DND-41 (cell line): ENCODE data around the gene PHC3.

Experiments used
- EZH2 ChIP-seq: IDR thresholded peaks from 3 replicates; pipeline ENCODE4 v1.6.1; 2012; ENCODE audit warnings: borderline replicate concordance, low read depth, mild to moderate bottlenecking, moderate library complexity, low read length, inconsistent platforms; ENCODE audit not compliant: severe bottlenecking
- TF ChIP-seq, protein P1 (sequence below): IDR thresholded peaks from 2 replicates; pipeline ENCODE4 v1.5.1; 2012; ENCODE audit warnings: borderline replicate concordance, low read length, moderate library complexity, mild to moderate bottlenecking; ENCODE audit not compliant: poor library complexity, severe bottlenecking; ENCODE audit errors: extremely low read depth

GRCh38 chr3:170090601-170090981, 90.9 kb downstream of the PHC3 start:
- TF ChIP-seq, protein P1, sequence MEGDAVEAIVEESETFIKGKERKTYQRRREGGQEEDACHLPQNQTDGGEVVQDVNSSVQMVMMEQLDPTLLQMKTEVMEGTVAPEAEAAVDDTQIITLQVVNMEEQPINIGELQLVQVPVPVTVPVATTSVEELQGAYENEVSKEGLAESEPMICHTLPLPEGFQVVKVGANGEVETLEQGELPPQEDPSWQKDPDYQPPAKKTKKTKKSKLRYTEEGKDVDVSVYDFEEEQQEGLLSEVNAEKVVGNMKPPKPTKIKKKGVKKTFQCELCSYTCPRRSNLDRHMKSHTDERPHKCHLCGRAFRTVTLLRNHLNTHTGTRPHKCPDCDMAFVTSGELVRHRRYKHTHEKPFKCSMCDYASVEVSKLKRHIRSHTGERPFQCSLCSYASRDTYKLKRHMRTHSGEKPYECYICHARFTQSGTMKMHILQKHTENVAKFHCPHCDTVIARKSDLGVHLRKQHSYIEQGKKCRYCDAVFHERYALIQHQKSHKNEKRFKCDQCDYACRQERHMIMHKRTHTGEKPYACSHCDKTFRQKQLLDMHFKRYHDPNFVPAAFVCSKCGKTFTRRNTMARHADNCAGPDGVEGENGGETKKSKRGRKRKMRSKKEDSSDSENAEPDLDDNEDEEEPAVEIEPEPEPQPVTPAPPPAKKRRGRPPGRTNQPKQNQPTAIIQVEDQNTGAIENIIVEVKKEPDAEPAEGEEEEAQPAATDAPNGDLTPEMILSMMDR, result no peak
- no peak for TF ChIP-seq EZH2
